Heart left ventricle (tissue), 16 donors: ENCODE results near the gene WDR36. TPM values are rescaled to one million over a fixed set of nuclear protein-coding genes. Genes with fewer than 3 reads are reported as not detected.

ENCODE experiments used
- ATAC-seq, 4 donors: fragments of 200-7000 bp; cut with Tn5 transposase; one replicate each; pipeline ENCODE4 v1.9.1; 2020 to 2022; ENCODE audit warnings: moderate library complexity in 4 of 4, mild to moderate bottlenecking in 3 of 4, moderate number of reproducible peaks in 1 of 4
- DNase-seq, 5 donors: peaks; one replicate each; pipeline ENCODE4 v3.0.0-alpha.2; 2020
- H3K27ac ChIP-seq, 12 donors: fragments of 200-600 bp; sonication (generic) in 4 of 12; one replicate each; pipeline versions ENCODE4 v1.5.0 to v1.8.0; 2016 to 2022; ENCODE audit warnings: mild to moderate bottlenecking in 2 of 12
- H3K27me3 ChIP-seq, 9 donors: fragments of 200-600 bp; sonication (generic) in 2 of 9; one replicate each; pipeline versions ENCODE4 v1.5.1 to v1.8.0; 2016 to 2022; ENCODE audit warnings: mild to moderate bottlenecking in 3 of 9
- H3K36me3 ChIP-seq, 9 donors: fragments of 200-600 bp; sonication (generic) in 2 of 9; one replicate each; pipeline versions ENCODE4 v1.5.0 to v1.8.0; 2018 to 2022; ENCODE audit warnings: mild to moderate bottlenecking in 2 of 9
- H3K4me1 ChIP-seq, 12 donors: fragments of 200-600 bp; sonication (generic) in 4 of 12; one replicate each; pipeline versions ENCODE4 v1.5.0 to v1.8.0; 2016 to 2022; ENCODE audit warnings: mild to moderate bottlenecking in 3 of 12
- H3K4me3 ChIP-seq, 12 donors: fragments of 200-600 bp; sonication (generic) in 4 of 12; one replicate each; pipeline versions ENCODE4 v1.5.0 to v1.8.0; 2017 to 2022; ENCODE audit warnings: mild to moderate bottlenecking in 9 of 12, moderate library complexity in 4 of 12
- H3K9me3 ChIP-seq, 12 donors: fragments of 200-600 bp; sonication (generic) in 4 of 12; one replicate each; pipeline versions ENCODE4 v1.5.0 to v1.8.0; 2016 to 2022; ENCODE audit warnings: mild to moderate bottlenecking in 1 of 12
- CTCF ChIP-seq, 12 donors: fragments of 200-600 bp; sonication (generic) in 4 of 12; IDR thresholded peaks; one replicate each; pipeline versions ENCODE4 v1.5.0 to v1.8.0; 2018 to 2022; ENCODE audit warnings: antibody characterized with exemption in 12 of 12, mild to moderate bottlenecking in 5 of 12
- POLR2A ChIP-seq, 2 donors: fragments of 450-650 bp; IDR thresholded peaks; one replicate each; pipeline ENCODE4 v1.6.1; 2017; ENCODE audit warnings: antibody characterized with exemption in 2 of 2, mild to moderate bottlenecking in 2 of 2, moderate library complexity in 2 of 2
- WGBS, 4 donors: extraction: QIAGEN DNeasy Blood & Tissue Kit in 2 of 4; methylation state at CpG; one replicate each; pipeline versions ENCODE4 v1.1.5 to v1.1.7; 2013 to 2018; 5-methylcytosine and 5-hydroxymethylcytosine counted together
- intact Hi-C, 10 donors: fragments of 100-400 bp; cut with DNase I; formaldehyde crosslinking; loops; one replicate each; pipeline versions ENCODE4 v1.11.1 to v1.14.2; 2022
- polyA plus RNA-seq, 2 donors: library from polyadenylated mRNA; stranded (reverse); fragments of 200-250 nt; gene quantifications; one replicate each; pipeline ENCODE4 v1.2.3, GENCODE V29; 2013
- total RNA-seq, 9 donors: library from RNA; depleted of rRNA in 2 of 9; stranded (reverse); fragments of >200 nt in 2 of 9; fragmentation: NEBNext Ultra II Directional in 3 of 9; extraction: Animal tissue kit (Norgen Biotek cat#: 25700) in 3 of 9; gene quantifications; one replicate each; pipeline versions ENCODE4 v1.1.0 to v1.2.4, GENCODE V29; 2016 to 2023
- donor health status: ischemic (EF 13 %, LVEDD 7.1; RV severe dilation, severe dysfunction).
- donor health status: healthy with polysubstance abuse.
- donor health status: DM: no; HTN: yes; CAD: no.
- donor health status: DM: no; HTN: no; CAD: no.
- donor health status: ischemic (EF 25% LVEDD 6.9; RV normal size, moderate dysfunction).
- donor health status: ischemic (EF 25% LVEDD 5.7; RV mildly dilated, moderate dysfunction).
- donor health status: healthy.
- donor health status: DM: yes; HTN: yes; CAD: no.
- donor health status: ischemic (EF 35%, LVEDD 5.7; RV mildly dilated, moderate dysfunction).
- donor health status: nonischemic (EF 11% LVEDD 7.7; RV severe dilation, severe dysfunction).
- donor health status: DM: yes; HTN: yes; CAD: no.
- donor health status: PGD.
- donor health status: ischemic (EF 29% LVEDD 5.4; RV normal size, mild dysfunction).
- donor health status: nonischemic (EF 23%, LVEDD 6.1; RV moderate dilation, normal function).

WDR36 gene
- total and polyA plus RNA-seq, 11 donors: 4.3 to 18.0 (median 11.7) TPM

GRCh38 chr5:111068213-111068612 lies 23.9 kb upstream of the WDR36 start:
- TF ChIP-seq POLR2A (IDR thresholded peaks at IDR 0.05): no peak
- no peak for TF ChIP-seq CTCF (IDR thresholded peaks at IDR 0.05)
- Histone ChIP-seq H3K4me1 (peaks cover 0 to 21% (median 4%) of the 10 kb centered on the region in 12 donors), H3K36me3 (no peaks in the 10 kb centered on the region), H3K4me3 (no peak overlapping the region), H3K27ac (no peak overlapping the region), H3K27me3 (peaks cover 0 to 70% (median 20%) of the 10 kb centered on the region in 9 donors), H3K9me3 (no peaks in the 10 kb centered on the region)
- no peak for ATAC-seq
- intact Hi-C loops: loop anchor here in 5 of 10 donors (5.0 to 10.0 kb wide), 3 partner anchors 273 to 316 kb away; no protein-coding TSS in a partner anchor
- no peak for DNase-seq
- WGBS, 4 donors: 34 to 76% (median 75%) methylated on average over 2 of the region's 2 CpGs

GRCh38 chr5:111069839-111070238 lies 22.3 kb upstream of the WDR36 start:
- peaks cover 0 to 70% (median 22%) of the 10 kb centered on the region in 9 donors for H3K27me3 ChIP-seq
- intact Hi-C loops: loop anchor here in 8 of 10 donors (2.0 to 10.0 kb wide), 6 partner anchors 153 to 318 kb away; no protein-coding TSS in a partner anchor

GRCh38 chr5:111070272-111071134 lies 21.6 kb upstream of the WDR36 start:
- intact Hi-C loops: loop anchor here in 4 of 10 donors (2.0 to 10.0 kb wide), 4 partner anchors 153 to 316 kb away; no protein-coding TSS in a partner anchor
- ATAC-seq (peak in 3 of 4 donors; percentile 63 to 74 (median 66)), DNase-seq (peak in 4 of 5 donors; percentile 15 to 63 (median 34))
- no peaks in the 10 kb centered on the region for H3K9me3 ChIP-seq
- H3K27ac ChIP-seq: no peak overlapping the region
- H3K36me3 ChIP-seq: no peaks in the 10 kb centered on the region
- H3K4me3 ChIP-seq: peak overlapping the region in 10 of 12 donors; percentile 0 to 44 (median 30)
- 3 to 10% (median 5%) methylated on average over 36 to 42 of the region's 42 CpGs for WGBS, 4 donors
- H3K4me1 ChIP-seq: peaks cover 0 to 28% (median 8%) of the 10 kb centered on the region in 12 donors
- TF ChIP-seq POLR2A (IDR thresholded peaks at IDR 0.05) (no peak), CTCF (IDR thresholded peaks at IDR 0.05) (no peak)
- peaks cover 0 to 70% (median 22%) of the 10 kb centered on the region in 9 donors for H3K27me3 ChIP-seq

More at GRCh38 chr5:111069839-111070238, 22.3 kb upstream of the WDR36 start:
- DNase-seq: no peak
- WGBS, 4 donors: 22 to 36% (median 28%) methylated on average over 4 of the region's 4 CpGs
- TF ChIP-seq CTCF (IDR thresholded peaks at IDR 0.05) (no peak), POLR2A (IDR thresholded peaks at IDR 0.05) (no peak)
- H3K9me3 ChIP-seq: no peaks in the 10 kb centered on the region
- ATAC-seq: no peak
- H3K4me1 ChIP-seq: peaks cover 0 to 25% (median 7%) of the 10 kb centered on the region in 12 donors
- H3K36me3 ChIP-seq: no peaks in the 10 kb centered on the region
- peak overlapping the region in 2 of 12 donors; percentile 23 to 32 for H3K4me3 ChIP-seq
- no peak overlapping the region for H3K27ac ChIP-seq

GRCh38 chr5:111071413-111071812 lies 20.7 kb upstream of the WDR36 start, which contains the start of gene TSLP:
TSLP (plus strand) TSS chr5:111071713; CDS start chr5:111071891, 178 bp downstream.
- TF ChIP-seq POLR2A (IDR thresholded peaks at IDR 0.05): no peak
- TF ChIP-seq CTCF (IDR thresholded peaks at IDR 0.05): no peak
- 78 to 82% (median 79%) methylated on average over 4 of the region's 4 CpGs for WGBS, 4 donors
- H3K36me3 ChIP-seq: peaks cover 0 to 4% (median 0%) of the 10 kb centered on the region in 9 donors
- DNase-seq (no peak), ATAC-seq (no peak)
- H3K4me3 ChIP-seq: peak within 1 kb of the TSS in 10 of 12 donors; percentile 0 to 67 (median 50)
- H3K4me1 ChIP-seq: peaks cover 0 to 28% (median 8%) of the 10 kb centered on the region in 12 donors
- intact Hi-C loops: loop anchor here in 4 of 10 donors (2.0 to 10.0 kb wide), 4 partner anchors 154 to 317 kb away; no protein-coding TSS in a partner anchor
- H3K27me3 ChIP-seq: peaks cover 0 to 64% (median 22%) of the 10 kb centered on the region in 9 donors
- peak within 1 kb of the TSS in 1 of 12 donors; percentile 64 for H3K27ac ChIP-seq
- H3K9me3 ChIP-seq: no peaks in the 10 kb centered on the region
